Caco-2 (cell line): Measurements from ENCODE around the gene SLC35G2. TPM values are rescaled to one million over a fixed set of nuclear protein-coding genes. Genes with fewer than 3 reads are reported as not detected.
"Not testable (repeated sequence)": the region's sequence is repeated elsewhere in the genome, so short reads cannot be mapped to it uniquely, and the experiment has no call there.

Source experiments
- BruUV-seq: library from RNA; stranded (reverse); fragments of 400-500 nt; replicated peaks from 2 replicates; lab custom pipeline; 2021; lab: Mats Ljungman, UMichigan
- CTCF ChIA-PET: fragments of 300-600 bp; sonication (Branson Sonifier 250); formaldehyde crosslinking; loops from one replicate; lab custom pipeline; 2022; ENCODE audit warnings: antibody characterized with exemption; lab: Charles Lee
- POLR2A ChIA-PET: fragments of 300-600 bp; sonication (Branson Sonifier 250); formaldehyde crosslinking; loops from one replicate; lab custom pipeline; 2022; ENCODE audit warnings: antibody characterized with exemption; lab: Charles Lee
- DNase-seq, 2 experiments: peaks; one replicate each; pipeline versions ENCODE4 v3.0.0 to v3.0.0-alpha.2; 2020 to 2022
- H3K27me3 ChIP-seq: replicated peaks from 2 replicates; pipeline ENCODE4 v1.6.0; 2011; ENCODE audit warnings: low read length; ENCODE audit not compliant: control insufficient read depth, insufficient read depth
- H3K36me3 ChIP-seq: 2 replicates; pipeline ENCODE4 v1.5.1; 2011; ENCODE audit warnings: low read length; ENCODE audit not compliant: control insufficient read depth, insufficient read depth
- H3K4me1 ChIP-seq: fragments of 250-450 bp; sonication (Bioruptor Pico); 2 replicates; pipeline ENCODE4 v1.5.1; 2020; ENCODE audit warnings: mild to moderate bottlenecking
- H3K4me3 ChIP-seq: 2 replicates; pipeline ENCODE4 v1.5.1; 2011; ENCODE audit warnings: low read depth, mild to moderate bottlenecking, control low read depth, low read length
- H3K9me3 ChIP-seq: fragments of 250-450 bp; sonication (Bioruptor Pico); 2 replicates; pipeline ENCODE4 v1.5.1; 2020; ENCODE audit warnings: mild to moderate bottlenecking, moderate library complexity
- H3K27ac Mint-ChIP-seq: one replicate; pipeline ENCODE4 v1.8.0; 2022; ENCODE audit warnings: mixed read lengths; ENCODE audit not compliant: unreplicated experiment
- H3K27me3 Mint-ChIP-seq: one replicate; pipeline ENCODE4 v1.8.0; 2022; ENCODE audit warnings: mixed read lengths; ENCODE audit not compliant: insufficient read depth, unreplicated experiment
- H3K36me3 Mint-ChIP-seq: one replicate; pipeline ENCODE4 v1.8.0; 2022; ENCODE audit warnings: mild to moderate bottlenecking, mixed read lengths; ENCODE audit not compliant: insufficient read depth, unreplicated experiment
- H3K4me1 Mint-ChIP-seq: one replicate; pipeline ENCODE4 v1.8.0; 2022; ENCODE audit warnings: low read depth, mixed read lengths; ENCODE audit not compliant: unreplicated experiment
- H3K4me3 Mint-ChIP-seq: one replicate; pipeline ENCODE4 v1.8.0; 2022; ENCODE audit warnings: mild to moderate bottlenecking, moderate library complexity, mixed read lengths; ENCODE audit not compliant: unreplicated experiment
- H3K9me3 Mint-ChIP-seq: one replicate; pipeline ENCODE4 v1.8.0; 2022; ENCODE audit warnings: mixed read lengths; ENCODE audit not compliant: unreplicated experiment
- intact Hi-C: fragments of 100-400 bp; cut with micrococcal nuclease; formaldehyde crosslinking; loops from one replicate; pipeline ENCODE4 v1.10.0; 2022; ENCODE audit not compliant: unreplicated experiment
- total RNA-seq: library from RNA; stranded (reverse); gene quantifications from 2 replicates; pipeline ENCODE4 v1.2.3, GENCODE V29; 2022
- TF ChIP-seq, protein P1 (sequence below), 2 experiments: fragments of 200-600 bp in 1 of 2; IDR thresholded peaks; 1 replicate in 1 of 2; 2 replicates in 1 of 2; pipeline versions ENCODE4 v1.5.1 to v1.8.0; 2011 to 2022; ENCODE audit warnings: antibody characterized with exemption in 1 of 2, control low read depth in 1 of 2, inconsistent platforms in 1 of 2, low read depth in 1 of 2, low read length in 1 of 2, mild to moderate bottlenecking in 1 of 2, moderate library complexity in 1 of 2; ENCODE audit not compliant: insufficient read depth in 1 of 2, severe bottlenecking in 1 of 2, unreplicated experiment in 1 of 2

SLC35G2 gene
- total RNA-seq, 1 experiment from 2014 or later = 4.2 TPM

DNA sequence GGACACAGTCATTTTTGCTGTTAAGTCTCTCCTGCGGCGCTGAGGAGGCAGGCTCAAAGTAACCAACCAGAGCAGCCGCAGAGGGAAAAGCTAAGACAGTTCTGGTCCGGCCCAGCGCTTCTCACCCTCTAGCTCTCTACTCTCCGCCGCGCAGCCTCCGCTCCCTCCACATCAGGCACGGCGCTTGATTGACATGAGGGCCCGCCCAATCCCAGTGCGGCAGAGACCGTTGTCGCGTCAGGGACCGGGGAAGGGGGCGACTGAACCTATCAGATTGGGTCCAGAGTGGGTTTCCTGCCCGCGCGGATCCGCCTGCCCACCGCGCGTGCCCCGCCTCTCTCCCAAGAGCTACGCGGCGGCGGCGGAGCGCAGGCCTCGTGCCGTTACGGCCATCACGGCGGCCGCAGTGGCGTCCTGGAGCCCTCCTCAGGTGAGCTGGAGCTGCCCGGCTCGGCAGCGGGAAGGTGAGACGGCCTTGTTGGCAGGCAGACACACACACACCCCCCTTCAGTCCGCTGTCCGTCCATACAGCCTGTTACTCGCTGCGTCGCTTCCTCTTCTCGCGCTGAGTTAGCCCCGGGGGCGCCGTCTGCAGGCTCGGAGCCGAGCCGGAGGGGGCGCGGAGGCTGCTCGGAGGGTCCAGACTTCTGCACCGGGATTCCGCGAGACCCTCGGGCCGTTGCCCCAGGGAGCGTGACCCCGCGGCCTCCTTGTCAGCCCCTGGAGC lies 43.1 kb downstream of the SLC35G2 start, which contains the start of gene NCK1:
Gene NCK1, plus strand, starts transcription at position 319 of the 727 bp plus-strand sequence. CDS start 65,794 bp downstream, outside the sequence.
- ChIA-PET CTCF (interaction anchor here (1.4 to 2.2 kb wide), 3 partner anchors 109 to 276 kb away, joined by 4 to 28 read pairs (median 11); partner anchors contain the start of gene STAG1), POLR2A (interaction anchor here (0.6 to 2.2 kb wide), 7 partner anchors 37 to 1918 kb away, joined by 3 to 39 read pairs (median 4); partner anchors contain the start of gene STAG1)
- H3K36me3 Mint-ChIP-seq = peaks cover 49% of the 10 kb centered on the region
- H3K27me3 ChIP-seq = no peaks in the 10 kb centered on the region
- H3K4me3 Mint-ChIP-seq = peak within 1 kb of the TSS; percentile 94
- peak within 1 kb of the TSS; percentile 94 for H3K27ac Mint-ChIP-seq
- H3K36me3 ChIP-seq = no peaks in the 10 kb centered on the region
- no peaks in the 10 kb centered on the region for H3K9me3 ChIP-seq
- TF ChIP-seq, protein P1, sequence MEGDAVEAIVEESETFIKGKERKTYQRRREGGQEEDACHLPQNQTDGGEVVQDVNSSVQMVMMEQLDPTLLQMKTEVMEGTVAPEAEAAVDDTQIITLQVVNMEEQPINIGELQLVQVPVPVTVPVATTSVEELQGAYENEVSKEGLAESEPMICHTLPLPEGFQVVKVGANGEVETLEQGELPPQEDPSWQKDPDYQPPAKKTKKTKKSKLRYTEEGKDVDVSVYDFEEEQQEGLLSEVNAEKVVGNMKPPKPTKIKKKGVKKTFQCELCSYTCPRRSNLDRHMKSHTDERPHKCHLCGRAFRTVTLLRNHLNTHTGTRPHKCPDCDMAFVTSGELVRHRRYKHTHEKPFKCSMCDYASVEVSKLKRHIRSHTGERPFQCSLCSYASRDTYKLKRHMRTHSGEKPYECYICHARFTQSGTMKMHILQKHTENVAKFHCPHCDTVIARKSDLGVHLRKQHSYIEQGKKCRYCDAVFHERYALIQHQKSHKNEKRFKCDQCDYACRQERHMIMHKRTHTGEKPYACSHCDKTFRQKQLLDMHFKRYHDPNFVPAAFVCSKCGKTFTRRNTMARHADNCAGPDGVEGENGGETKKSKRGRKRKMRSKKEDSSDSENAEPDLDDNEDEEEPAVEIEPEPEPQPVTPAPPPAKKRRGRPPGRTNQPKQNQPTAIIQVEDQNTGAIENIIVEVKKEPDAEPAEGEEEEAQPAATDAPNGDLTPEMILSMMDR (IDR thresholded peaks at IDR 0.05; ENCODE audit: insufficient read depth in 1 of 2, low read depth in 1 of 2, low read length in 1 of 2, severe bottlenecking in 1 of 2, unreplicated experiment in 1 of 2) = no peak
- intact Hi-C loops = loop anchor here (1.0 kb wide), 3 partner anchors 93 to 152 kb away; partner anchors contain the start of gene STAG1
- no peaks in the 10 kb centered on the region for H3K27me3 Mint-ChIP-seq
- peak; percentile 98 to 99 for DNase-seq
- H3K9me3 Mint-ChIP-seq = no peaks in the 10 kb centered on the region
- H3K4me1 Mint-ChIP-seq = peaks cover 20% of the 10 kb centered on the region
- H3K4me1 ChIP-seq = peaks cover 18% of the 10 kb centered on the region; the same call in 1 of the 2 replicates
- BruUV-seq = no TSS peak
- peak within 1 kb of the TSS; percentile 95 for H3K4me3 ChIP-seq

DNA sequence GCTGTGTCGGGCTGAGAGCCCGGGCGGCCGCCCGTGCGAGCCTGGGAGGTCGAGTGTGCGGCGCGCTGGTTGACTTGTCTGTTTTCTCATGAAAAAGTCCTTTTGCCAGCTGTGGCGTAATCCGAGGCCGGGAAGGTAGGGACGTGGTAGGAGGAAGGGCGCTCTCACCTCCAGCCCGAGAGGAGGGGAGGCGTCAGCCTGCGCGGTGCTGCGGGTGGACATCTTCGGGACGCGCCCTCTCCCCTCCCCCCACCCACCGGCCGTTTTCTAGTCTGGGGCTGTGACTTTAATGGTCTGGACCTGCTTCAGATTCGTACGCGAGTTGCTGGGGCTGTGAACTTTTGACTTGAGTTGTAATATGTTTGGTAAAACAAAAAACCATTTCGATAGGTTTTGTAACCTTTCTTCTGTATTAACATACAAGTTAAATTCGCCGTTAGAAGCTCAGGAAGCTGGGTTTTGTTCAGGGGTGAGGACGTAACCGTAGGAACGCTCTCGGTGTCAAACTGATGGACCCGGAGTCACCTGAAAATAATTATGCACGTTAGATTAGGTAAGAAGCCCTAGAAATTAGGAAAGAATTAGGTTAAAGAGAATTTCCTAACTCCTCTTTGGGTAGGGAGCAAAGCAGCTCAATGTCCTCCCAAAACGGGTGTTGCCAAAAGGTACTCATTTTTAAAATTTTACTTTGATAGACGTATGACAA lies 43.8 kb downstream of the SLC35G2 start:
- BruUV-seq = no TSS peak
- H3K4me1 ChIP-seq = peaks cover 21% of the 10 kb centered on the region
- peak overlapping the region; percentile 94 for H3K27ac Mint-ChIP-seq
- H3K9me3 Mint-ChIP-seq = no peaks in the 10 kb centered on the region
- peak overlapping the region; percentile 95 for H3K4me3 ChIP-seq
- no peaks in the 10 kb centered on the region for H3K27me3 Mint-ChIP-seq
- CTCF ChIA-PET = interaction anchor here (1.5 to 2.2 kb wide), 2 partner anchors 110 to 151 kb away, joined by 11 to 28 read pairs; partner anchors contain the start of gene STAG1
- peak; percentile 80 to 84 for DNase-seq
- peaks cover 27% of the 10 kb centered on the region for H3K4me1 Mint-ChIP-seq
- H3K27me3 ChIP-seq = no peaks in the 10 kb centered on the region
- H3K4me3 Mint-ChIP-seq = peak overlapping the region; percentile 94
- TF ChIP-seq, protein P1 (IDR thresholded peaks at IDR 0.05; ENCODE audit: insufficient read depth in 1 of 2, low read depth in 1 of 2, low read length in 1 of 2, severe bottlenecking in 1 of 2, unreplicated experiment in 1 of 2) = no peak
- H3K36me3 Mint-ChIP-seq = peaks cover 55% of the 10 kb centered on the region
- no peaks in the 10 kb centered on the region for H3K9me3 ChIP-seq
- POLR2A ChIA-PET = interaction anchor here (0.6 to 2.2 kb wide), 5 partner anchors 37 to 151 kb away, joined by 4 to 39 read pairs (median 4); partner anchors contain the start of gene STAG1
- intact Hi-C loops = loop anchor here (1.0 kb wide), 3 partner anchors 93 to 152 kb away; partner anchors contain the start of gene STAG1
- no peaks in the 10 kb centered on the region for H3K36me3 ChIP-seq

DNA sequence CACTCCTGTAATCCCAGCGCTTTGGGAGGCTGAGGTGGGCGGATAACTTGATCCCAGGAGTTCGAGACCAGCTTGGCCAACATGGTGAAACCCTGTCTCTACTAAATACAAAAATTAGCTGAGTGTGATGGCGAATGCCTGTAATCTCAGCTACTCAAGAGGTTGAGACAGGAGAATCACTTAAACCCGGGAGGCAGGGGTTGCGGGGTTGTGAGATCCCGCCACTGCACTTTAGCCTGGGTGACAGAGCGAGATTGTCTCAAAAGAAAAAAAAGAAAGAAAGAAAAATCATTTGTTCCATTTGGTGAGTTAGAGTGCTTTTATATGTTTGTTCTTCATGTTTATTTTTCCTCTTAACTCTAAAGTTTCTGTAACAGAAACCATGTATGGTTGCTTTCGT lies 50.4 kb downstream of the SLC35G2 start:
- intact Hi-C loops = no loop called here
- Mint-ChIP-seq H3K27me3 (no peaks in the 10 kb centered on the region), H3K9me3 (peaks cover 11% of the 10 kb centered on the region), H3K36me3 (peaks cover 64% of the 10 kb centered on the region), H3K4me1 (peaks cover 35% of the 10 kb centered on the region), H3K4me3 (no peak overlapping the region), H3K27ac (no peak overlapping the region)
- no TSS peak for BruUV-seq
- H3K36me3 ChIP-seq = no peaks in the 10 kb centered on the region; the same call in 1 of the 2 replicates
- no peaks in the 10 kb centered on the region for H3K9me3 ChIP-seq
- H3K4me3 ChIP-seq = no peak overlapping the region
- POLR2A ChIA-PET = no interaction called here
- CTCF ChIA-PET = no interaction called here
- DNase-seq = no peak
- no peaks in the 10 kb centered on the region for H3K27me3 ChIP-seq
- H3K4me1 ChIP-seq = peaks cover 9% of the 10 kb centered on the region; the same call in 1 of the 2 replicates
- TF ChIP-seq, protein P1 (IDR thresholded peaks at IDR 0.05; ENCODE audit: insufficient read depth in 1 of 2, low read depth in 1 of 2, low read length in 1 of 2, severe bottlenecking in 1 of 2, unreplicated experiment in 1 of 2) = no peak

DNA sequence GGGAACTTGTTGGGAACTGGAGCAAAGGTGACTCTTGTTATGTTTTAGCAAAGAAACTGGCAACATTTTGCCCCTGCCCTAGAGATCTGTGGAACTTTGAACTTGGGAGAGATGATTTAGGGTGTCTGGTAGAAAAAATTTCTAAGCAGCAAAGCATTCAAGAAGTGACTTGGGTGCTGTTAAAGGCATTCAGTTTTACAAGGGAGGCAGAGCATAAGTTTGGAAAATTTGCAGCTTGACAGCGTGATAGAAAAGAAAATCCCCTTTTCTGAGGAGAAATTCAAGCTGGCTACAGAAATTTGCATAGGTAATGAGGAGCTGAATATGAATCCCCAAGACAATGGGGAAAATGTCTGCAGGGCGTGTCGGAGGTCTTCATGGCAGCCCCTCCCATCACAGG lies 53.3 kb downstream of the SLC35G2 start:
- H3K27me3 ChIP-seq, POLR2A ChIA-PET, DNase-seq, H3K27ac Mint-ChIP-seq, H3K9me3 ChIP-seq, CTCF ChIA-PET, H3K4me3 Mint-ChIP-seq, H3K4me3 ChIP-seq, H3K36me3 ChIP-seq, intact Hi-C loops, H3K4me1 ChIP-seq, BruUV-seq, H3K27me3 Mint-ChIP-seq: not testable (repeated sequence)
- Mint-ChIP-seq H3K36me3 (peaks cover 50% of the 10 kb centered on the region), H3K9me3 (peaks cover 14% of the 10 kb centered on the region), H3K4me1 (peaks cover 22% of the 10 kb centered on the region)
